NCI-H146 treated with DMSO at 0.1 percent for 48 hours (cell line): ENCODE results near the gene LGR4.

Source experiments
- DNase-seq: peaks from one replicate; lab custom pipeline; 2025; ENCODE audit not compliant: unreplicated experiment; lab: John Stamatoyannopoulos, UW

The LGR4 gene

GRCh38 chr11:27433742-27434141 lies 38.8 kb downstream of the LGR4 start:
- DNase-seq = no peak

- DNase-seq = peak; percentile 21
Observed at GRCh38 chr11:27431808-27432207, 40.8 kb downstream of the LGR4 start.

- peak; percentile 80 for DNase-seq
Observed at GRCh38 chr11:27429761-27430393, 42.7 kb downstream of the LGR4 start.

- no peak for DNase-seq
Observed at GRCh38 chr11:27427183-27427980, 45.2 kb downstream of the LGR4 start.

- DNase-seq = no peak
Observed at GRCh38 chr11:27425814-27426213, 46.8 kb downstream of the LGR4 start.

- peak; percentile 91 for DNase-seq
Observed at GRCh38 chr11:27423125-27423524, 49.5 kb downstream of the LGR4 start.

GRCh38 chr11:27421819-27422494 lies 50.6 kb downstream of the LGR4 start:
- no peak for DNase-seq

GRCh38 chr11:27420722-27421572 lies 51.6 kb downstream of the LGR4 start:
- DNase-seq = no peak

- DNase-seq = no peak
Observed at GRCh38 chr11:27420217-27420616, 52.4 kb downstream of the LGR4 start.

- DNase-seq = no peak
Observed at GRCh38 chr11:27418356-27418755, 54.2 kb downstream of the LGR4 start.

GRCh38 chr11:27416568-27417176 lies 55.9 kb downstream of the LGR4 start:
- DNase-seq = no peak

GRCh38 chr11:27414644-27415043 lies 57.9 kb downstream of the LGR4 start:
- peak; percentile 12 for DNase-seq

GRCh38 chr11:27413218-27413617 lies 59.4 kb downstream of the LGR4 start:
- DNase-seq = no peak

GRCh38 chr11:27412192-27412691 lies 60.3 kb downstream of the LGR4 start:
- peak; percentile 25 for DNase-seq

GRCh38 chr11:27411328-27411727 lies 61.3 kb downstream of the LGR4 start:
- no peak for DNase-seq

- no peak for DNase-seq
Observed at GRCh38 chr11:27410272-27410671, 62.3 kb downstream of the LGR4 start.

GRCh38 chr11:27409742-27410141 lies 62.8 kb downstream of the LGR4 start:
- DNase-seq = no peak

GRCh38 chr11:27409049-27409448 lies 63.5 kb downstream of the LGR4 start:
- DNase-seq = no peak

GRCh38 chr11:27408246-27408800 lies 64.3 kb downstream of the LGR4 start:
- no peak for DNase-seq
